Tibial artery (tissue), 4 donors: ENCODE measurements around the gene BACH2.

Experiments used
- DNase-seq, 2 donors: peaks; one replicate each; pipeline ENCODE4 v3.0.0-alpha.2; 2019
- H3K27ac ChIP-seq, 2 donors: fragments of 200-600 bp; sonication (generic) in 1 of 2; 1 replicate in 1 of 2; 2 replicates in 1 of 2; pipeline ENCODE4 v1.5.1; 2018 to 2019; ENCODE audit warnings: mild to moderate bottlenecking in 1 of 2
- H3K27me3 ChIP-seq, 2 donors: fragments of 200-600 bp; sonication (generic) in 1 of 2; one replicate each; pipeline versions ENCODE4 v1.5.1 to v1.6.0; 2016 to 2019
- H3K36me3 ChIP-seq, 3 donors: fragments of 200-600 bp; sonication (generic) in 2 of 3; one replicate each; pipeline ENCODE4 v1.5.1; 2016 to 2019; ENCODE audit warnings: mild to moderate bottlenecking in 2 of 3
- H3K4me1 ChIP-seq, 4 donors: fragments of 200-600 bp; sonication (generic) in 2 of 4; 1 replicate in 3 of 4; 2 replicates in 1 of 4; pipeline ENCODE4 v1.5.1; 2016 to 2019
- H3K4me3 ChIP-seq, 2 donors: fragments of 200-600 bp; sonication (generic) in 1 of 2; 1 replicate in 1 of 2; 2 replicates in 1 of 2; pipeline ENCODE4 v1.5.1; 2018 to 2019; ENCODE audit warnings: mild to moderate bottlenecking in 2 of 2
- H3K9me3 ChIP-seq, 3 donors: fragments of 200-600 bp; sonication (generic) in 1 of 3; one replicate each; pipeline ENCODE4 v1.5.1; 2016 to 2019
- CTCF ChIP-seq, 2 experiments: fragments of 200-600 bp in 1 of 2; fragments of 450-650 bp in 1 of 2; IDR thresholded peaks; one replicate each; pipeline ENCODE4 v1.5.1; 2017 to 2019; ENCODE audit warnings: antibody characterized with exemption in 2 of 2, mild to moderate bottlenecking in 1 of 2, moderate library complexity in 1 of 2
- intact Hi-C: fragments of 100-400 bp; cut with DNase I; formaldehyde crosslinking; loops from one replicate; pipeline ENCODE4 v1.15.0; 2023; ENCODE audit warnings: low total_unique reads

BACH2 gene

GRCh38 chr6:90008189-90008907 is 288.3 kb downstream of the BACH2 start:
- Histone ChIP-seq H3K4me3 (no peak overlapping the region), H3K9me3 (no peaks in the 10 kb centered on the region), H3K36me3 (no peaks in the 10 kb centered on the region), H3K4me1 (peaks cover 0 to 14% (median 7%) of the 10 kb centered on the region in 4 donors), H3K27me3 (no peaks in the 10 kb centered on the region), H3K27ac (no peak overlapping the region)
- intact Hi-C loops = no loop called here
- no peak for TF ChIP-seq CTCF (IDR thresholded peaks at IDR 0.05)
- no peak for DNase-seq

- DNase-seq = peak; percentile 54 to 77
- H3K36me3 ChIP-seq = no peaks in the 10 kb centered on the region
- no peaks in the 10 kb centered on the region for H3K27me3 ChIP-seq
- no peak overlapping the region for H3K27ac ChIP-seq
- no peak overlapping the region for H3K4me3 ChIP-seq
- H3K9me3 ChIP-seq = no peaks in the 10 kb centered on the region
- intact Hi-C loops = no loop called here
- TF ChIP-seq CTCF (IDR thresholded peaks at IDR 0.05) = no peak
- H3K4me1 ChIP-seq = peaks cover 0 to 21% (median 9%) of the 10 kb centered on the region in 4 donors
Measured at GRCh38 chr6:90005048-90005827, 291.4 kb downstream of the BACH2 start.

GRCh38 chr6:90004511-90004910 is 292.1 kb downstream of the BACH2 start:
- no peak overlapping the region for H3K4me3 ChIP-seq
- TF ChIP-seq CTCF (IDR thresholded peaks at IDR 0.05) = no peak
- H3K4me1 ChIP-seq = peaks cover 0 to 26% (median 13%) of the 10 kb centered on the region in 4 donors
- no peak overlapping the region for H3K27ac ChIP-seq
- H3K36me3 ChIP-seq = no peaks in the 10 kb centered on the region
- DNase-seq = no peak
- intact Hi-C loops = no loop called here
- H3K9me3 ChIP-seq = no peaks in the 10 kb centered on the region
- no peaks in the 10 kb centered on the region for H3K27me3 ChIP-seq

- Histone ChIP-seq H3K36me3 (no peaks in the 10 kb centered on the region), H3K4me3 (no peak overlapping the region), H3K27ac (no peak overlapping the region), H3K4me1 (peaks cover 0 to 27% (median 10%) of the 10 kb centered on the region in 4 donors), H3K9me3 (no peaks in the 10 kb centered on the region), H3K27me3 (no peaks in the 10 kb centered on the region)
- DNase-seq = no peak
- TF ChIP-seq CTCF (IDR thresholded peaks at IDR 0.05) = no peak
- intact Hi-C loops = no loop called here
Measured at GRCh38 chr6:90003941-90004340, 292.7 kb downstream of the BACH2 start.

- no peak for TF ChIP-seq CTCF (IDR thresholded peaks at IDR 0.05)
- Histone ChIP-seq H3K9me3 (no peaks in the 10 kb centered on the region), H3K4me1 (peaks cover 0 to 28% (median 10%) of the 10 kb centered on the region in 4 donors), H3K27me3 (no peaks in the 10 kb centered on the region), H3K27ac (no peak overlapping the region), H3K36me3 (no peaks in the 10 kb centered on the region), H3K4me3 (no peak overlapping the region)
- intact Hi-C loops = no loop called here
- DNase-seq = no peak
Measured at GRCh38 chr6:90003069-90003795, 293.4 kb downstream of the BACH2 start.
